ENCODE results near the gene MAU2. TPM values are rescaled to one million over a fixed set of nuclear protein-coding genes. Genes with fewer than 3 reads are reported as not detected.
A peak's percentile ranks its signal among the peaks of the same experiment; 100 is the strongest.

MAU2 gene
- total and polyA plus RNA-seq, 10 of the 15 experiments (the other 5 are each of a cell fraction or from before 2014, with no cell fraction given), result 1.8 to 47.2 (median 22.1) TPM

DNA sequence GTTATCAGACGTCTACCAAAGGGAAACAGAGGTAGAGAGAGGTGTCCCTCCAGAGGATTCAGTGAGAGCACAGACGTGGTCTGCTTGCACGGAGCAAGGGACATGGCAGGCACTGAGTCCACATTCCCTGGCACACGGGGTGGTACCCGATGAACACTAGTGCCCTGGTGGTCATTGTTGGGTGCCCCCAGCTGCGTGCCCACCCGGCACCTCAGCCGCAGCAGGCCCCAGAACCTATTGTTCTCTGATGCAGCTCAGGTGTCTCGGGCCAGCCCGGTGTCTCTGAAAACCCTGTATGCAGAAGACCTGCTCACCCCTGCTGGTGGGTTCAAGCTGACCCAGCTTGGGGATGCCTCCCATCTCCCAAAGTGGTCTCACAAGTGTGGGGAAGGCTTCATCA lies 12.3 kb upstream of the MAU2 start (continued):
- TF ChIP-seq CUX1 (IDR thresholded peaks at IDR 0.05; ENCODE audit: insufficient replicate concordance, low read depth, low read length) (no peak), RAD51 (IDR thresholded peaks at IDR 0.05) (no peak), RAD21 (IDR thresholded peaks at IDR 0.05; ENCODE audit: insufficient read depth, low read depth, low read length) (no peak)

- FAIRE-seq (no peak), ATAC-seq (peak; percentile 24), DNase-seq (ENCODE audit: low read depth, low spot score) (no peak)
- TF ChIP-seq POLR2AphosphoS2 (IDR thresholded peaks at IDR 0.05; ENCODE audit: low read depth, low read length), result no peak
- TF ChIP-seq, protein P1, sequence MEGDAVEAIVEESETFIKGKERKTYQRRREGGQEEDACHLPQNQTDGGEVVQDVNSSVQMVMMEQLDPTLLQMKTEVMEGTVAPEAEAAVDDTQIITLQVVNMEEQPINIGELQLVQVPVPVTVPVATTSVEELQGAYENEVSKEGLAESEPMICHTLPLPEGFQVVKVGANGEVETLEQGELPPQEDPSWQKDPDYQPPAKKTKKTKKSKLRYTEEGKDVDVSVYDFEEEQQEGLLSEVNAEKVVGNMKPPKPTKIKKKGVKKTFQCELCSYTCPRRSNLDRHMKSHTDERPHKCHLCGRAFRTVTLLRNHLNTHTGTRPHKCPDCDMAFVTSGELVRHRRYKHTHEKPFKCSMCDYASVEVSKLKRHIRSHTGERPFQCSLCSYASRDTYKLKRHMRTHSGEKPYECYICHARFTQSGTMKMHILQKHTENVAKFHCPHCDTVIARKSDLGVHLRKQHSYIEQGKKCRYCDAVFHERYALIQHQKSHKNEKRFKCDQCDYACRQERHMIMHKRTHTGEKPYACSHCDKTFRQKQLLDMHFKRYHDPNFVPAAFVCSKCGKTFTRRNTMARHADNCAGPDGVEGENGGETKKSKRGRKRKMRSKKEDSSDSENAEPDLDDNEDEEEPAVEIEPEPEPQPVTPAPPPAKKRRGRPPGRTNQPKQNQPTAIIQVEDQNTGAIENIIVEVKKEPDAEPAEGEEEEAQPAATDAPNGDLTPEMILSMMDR (IDR thresholded peaks at IDR 0.05 in 2 of 3, conservative IDR thresholded peaks at IDR 0.05 in 1 of 3; ENCODE audit: control insufficient read depth in 2 of 3, extremely low read depth in 1 of 3, insufficient read depth in 1 of 3, low read depth in 3 of 3, low read length in 3 of 3), result peak in 2 of 3 experiments; percentile 8 to 21; a peak in 1 of 6 replicates
- TF ChIP-seq LARP7 (IDR thresholded peaks at IDR 0.05), result no peak
- TF ChIP-seq TAF1 (IDR thresholded peaks at IDR 0.05; ENCODE audit: borderline replicate concordance, low read depth, low read length), result no peak
- no peak for TF ChIP-seq POU2F2 (IDR thresholded peaks at IDR 0.05; ENCODE audit: borderline replicate concordance, low read depth, low read length)
- TF ChIP-seq KLF5 (IDR thresholded peaks at IDR 0.05; ENCODE audit: partially characterized antibody), result no peak
- no peak for TF ChIP-seq CBX3 (IDR thresholded peaks at IDR 0.05; ENCODE audit: borderline replicate concordance, low read depth)
- no peak for TF ChIP-seq MXI1 (IDR thresholded peaks at IDR 0.05; ENCODE audit: low read depth, low read length)
- SMC1A ChIA-PET (ENCODE audit: uncharacterized antibody, unreplicated experiment), result interaction anchor here (0.9 kb wide), 1 partner anchor 112 kb away, joined by 3 read pairs; the partner anchor contains the start of gene NR2C2AP
- no peaks in the 10 kb centered on the region for H3K27me3 ChIP-seq (replicated peaks in 1 of 2; ENCODE audit: control insufficient read depth in 2 of 2, insufficient read depth in 2 of 2, low read length in 1 of 2)
- RAD21 ChIA-PET (ENCODE audit: unreplicated experiment), result no interaction called here
- no peak overlapping the region for H3K4me3 ChIP-seq
- CTCF ChIA-PET, result interaction anchor here (0.6 to 1.2 kb wide), 2 partner anchors 11 to 318 kb away, joined by 3 to 6 read pairs; no protein-coding TSS in a partner anchor
- in situ Hi-C loops (cut with MboI) (no loop called here), intact Hi-C loops (cut with micrococcal nuclease; ENCODE audit: unreplicated experiment) (no loop called here)
- POLR2A ChIA-PET, result no interaction called here
- H3K27ac ChIP-seq (ENCODE audit: control insufficient read depth, insufficient read depth), result no peak overlapping the region
- H2AFZ ChIP-seq (ENCODE audit: control insufficient read depth, low read depth, low read length), result no peak overlapping the region
- peaks cover 2 to 7% of the 10 kb centered on the region in 2 experiments for H3K36me3 ChIP-seq (ENCODE audit: control insufficient read depth in 2 of 2, insufficient read depth in 2 of 2, low read length in 1 of 2)
- no peaks in the 10 kb centered on the region for H3K4me1 ChIP-seq (ENCODE audit: control insufficient read depth, insufficient read depth, low read length)
- H3K9me3 ChIP-seq (replicated peaks; ENCODE audit: control insufficient read depth, insufficient read depth, low read length), result no peaks in the 10 kb centered on the region
- no peaks in the 10 kb centered on the region for H4K20me1 ChIP-seq (ENCODE audit: control insufficient read depth, insufficient read depth)
- no TSS peak for BruUV-seq (replicated peaks)
- WGBS (ENCODE audit: insufficient coverage, insufficient replicate concordance, low lambda C conversion rate, missing lambda C conversion rate), result 100% methylated on average over 2 of the region's 2 CpGs
- H3K4me2 ChIP-seq (ENCODE audit: control insufficient read depth, insufficient read depth), result no peak overlapping the region
- H3K79me2 ChIP-seq (ENCODE audit: control insufficient read depth, insufficient read depth, low read length), result peaks cover 19% of the 10 kb centered on the region
- no peak overlapping the region for H3K9ac ChIP-seq (ENCODE audit: control insufficient read depth, insufficient read depth, low read length)
These were observed 5.2 kb upstream of the MAU2 start for GRCh38 chr19:19315444-19315843.
